HG02642 (cell line): Measurements from ENCODE around the gene SLC4A3.
"Not testable (repeated sequence)": the region's sequence is repeated elsewhere in the genome, so short reads cannot be mapped to it uniquely, and the experiment has no call there.

Experiments used
- ATAC-seq: cut with Tn5 transposase; IDR thresholded peaks from one replicate; pipeline ENCODE4 v1.9.1; 2021; ENCODE audit warnings: mild to moderate bottlenecking; ENCODE audit not compliant: unreplicated experiment, poor library complexity

The SLC4A3 gene

GRCh38 chr2:219644801-219645480, 17.5 kb downstream of the SLC4A3 start:
- no peak for ATAC-seq

GRCh38 chr2:219645631-219646527, 18.4 kb downstream of the SLC4A3 start:
- ATAC-seq: no peak

GRCh38 chr2:219648176-219648575, 20.7 kb downstream of the SLC4A3 start:
- no peak for ATAC-seq

- ATAC-seq: no peak
Observed at GRCh38 chr2:219648963-219649362, 21.5 kb downstream of the SLC4A3 start.

- ATAC-seq: no peak
Observed at GRCh38 chr2:219650426-219651248, 23.2 kb downstream of the SLC4A3 start.

- not testable (repeated sequence) for ATAC-seq
Observed at GRCh38 chr2:219651656-219652055, 24.2 kb downstream of the SLC4A3 start.

- ATAC-seq: no peak
Observed at GRCh38 chr2:219656526-219656925, 29.1 kb downstream of the SLC4A3 start.

- ATAC-seq: no peak
Observed at GRCh38 chr2:219658196-219658846, 30.9 kb downstream of the SLC4A3 start.

- ATAC-seq: no peak
Observed at GRCh38 chr2:219658874-219659273, 31.4 kb downstream of the SLC4A3 start.

GRCh38 chr2:219661197-219661954, 33.9 kb downstream of the SLC4A3 start:
- peak; percentile 95 for ATAC-seq

GRCh38 chr2:219661955-219662395, 34.5 kb downstream of the SLC4A3 start:
- ATAC-seq: no peak

- no peak for ATAC-seq
Observed at GRCh38 chr2:219662566-219662965, 35.1 kb downstream of the SLC4A3 start.

- no peak for ATAC-seq
Observed at GRCh38 chr2:219663116-219663762, 35.8 kb downstream of the SLC4A3 start.

- no peak for ATAC-seq
Observed at GRCh38 chr2:219664041-219664440, 36.6 kb downstream of the SLC4A3 start.

GRCh38 chr2:219664944-219665343, 37.5 kb downstream of the SLC4A3 start:
- no peak for ATAC-seq

- ATAC-seq: no peak
Observed at GRCh38 chr2:219665926-219666325, 38.5 kb downstream of the SLC4A3 start.

GRCh38 chr2:219668316-219668715, 40.9 kb downstream of the SLC4A3 start:
- no peak for ATAC-seq

GRCh38 chr2:219670386-219670785, 43.0 kb downstream of the SLC4A3 start:
- ATAC-seq: no peak

- ATAC-seq: no peak
Observed at GRCh38 chr2:219671279-219671678, 43.8 kb downstream of the SLC4A3 start.
